HEK293 (cell line): Measurements from ENCODE around the gene MECP2.

Experiments
- AEBP2 ChIP-seq: fragments of 450-650 bp; formaldehyde crosslinking; IDR thresholded peaks from 2 replicates; pipeline ENCODE4 v1.5.1; 2016; ENCODE audit warnings: missing biosample characterization, missing genetic modification characterization, borderline replicate concordance
- CTCF ChIP-seq: fragments of 450-650 bp; formaldehyde crosslinking; IDR thresholded peaks from 2 replicates; pipeline ENCODE4 v1.5.1; 2016; ENCODE audit warnings: missing biosample characterization, missing genetic modification characterization
- INSM2 ChIP-seq: fragments of 450-650 bp; formaldehyde crosslinking; IDR thresholded peaks from 2 replicates; pipeline ENCODE4 v1.5.1; 2016; ENCODE audit warnings: missing biosample characterization, missing genetic modification characterization
- REST ChIP-seq: fragments of 450-650 bp; formaldehyde crosslinking; IDR thresholded peaks from 2 replicates; pipeline ENCODE4 v1.5.1; 2016; ENCODE audit warnings: missing biosample characterization, missing genetic modification characterization
- YY1 ChIP-seq: fragments of 450-650 bp; formaldehyde crosslinking; IDR thresholded peaks from 2 replicates; pipeline ENCODE4 v1.5.1; 2018; ENCODE audit warnings: missing biosample characterization, missing genetic modification characterization
- YY2 ChIP-seq: fragments of 450-650 bp; formaldehyde crosslinking; IDR thresholded peaks from 2 replicates; pipeline ENCODE4 v1.5.1; 2016; ENCODE audit warnings: missing biosample characterization, missing genetic modification characterization
- ZBTB49 ChIP-seq: fragments of 450-650 bp; formaldehyde crosslinking; IDR thresholded peaks from 2 replicates; pipeline ENCODE4 v1.5.1; 2016; ENCODE audit warnings: missing biosample characterization, missing genetic modification characterization, low read depth
- ZBTB7A ChIP-seq: fragments of 450-650 bp; formaldehyde crosslinking; IDR thresholded peaks from 2 replicates; pipeline ENCODE4 v1.5.1; 2016; ENCODE audit warnings: low read depth, missing biosample characterization, missing genetic modification characterization
- ZFP37 ChIP-seq: fragments of 450-650 bp; formaldehyde crosslinking; IDR thresholded peaks from 2 replicates; pipeline ENCODE4 v1.5.1; 2016; ENCODE audit warnings: missing biosample characterization, missing genetic modification characterization
- ZNF274 ChIP-seq, 2 experiments: fragments of 200-500 bp in 1 of 2; fragments of 450-650 bp in 1 of 2; sonication (Bioruptor generic) in 1 of 2; formaldehyde crosslinking in 1 of 2; IDR thresholded peaks; 2 replicates each; pipeline versions ENCODE4 v1.5.1 to v1.6.1; 2014 to 2016; ENCODE audit warnings: borderline replicate concordance in 1 of 2, inconsistent platforms in 1 of 2, low read length in 1 of 2, missing biosample characterization in 1 of 2, missing genetic modification characterization in 1 of 2
- ZNF558 ChIP-seq: fragments of 450-650 bp; formaldehyde crosslinking; IDR thresholded peaks from 2 replicates; pipeline ENCODE4 v1.5.1; 2016; ENCODE audit warnings: missing biosample characterization, missing genetic modification characterization
- ZNF76 ChIP-seq: fragments of 450-650 bp; formaldehyde crosslinking; IDR thresholded peaks from 2 replicates; pipeline ENCODE4; 2016; ENCODE audit warnings: low read depth, missing biosample characterization, missing genetic modification characterization, borderline replicate concordance

GRCh38 chrX:154121961-154122360 is 24.4 kb upstream of the MECP2 start:
- no peak for TF ChIP-seq ZBTB7A
- no peak for TF ChIP-seq AEBP2 (tag by site-specific recombination)
- TF ChIP-seq CTCF (tag by site-specific recombination), result no peak
- no peak for TF ChIP-seq INSM2 (tag by site-specific recombination)
- no peak for TF ChIP-seq REST (tag by site-specific recombination)
- TF ChIP-seq YY2 (tag by site-specific recombination), result no peak
- no peak for TF ChIP-seq ZFP37
- no peak for TF ChIP-seq ZNF558 (tag by site-specific recombination)
- TF ChIP-seq ZNF274 (IDR thresholded peaks at IDR 0.05; ENCODE audit: low read length), result no peak
- TF ChIP-seq ZNF274 (tag by site-specific recombination; IDR thresholded peaks at IDR 0.05; ENCODE audit: borderline replicate concordance), result no peak
- no peak for TF ChIP-seq YY1 (tag by site-specific recombination)
- TF ChIP-seq ZBTB49 (tag by site-specific recombination), result no peak
- no peak for TF ChIP-seq ZNF76 (tag by site-specific recombination)
